COLO668 (cell line): ENCODE measurements around the gene PDCD7.

ENCODE experiments used
- DNase-seq: peaks from one replicate; lab custom pipeline; 2025; ENCODE audit not compliant: unreplicated experiment; lab: John Stamatoyannopoulos, UW

Gene PDCD7

GRCh38 chr15:65092911-65093792 is 40.5 kb downstream of the PDCD7 start:
- DNase-seq = no peak

GRCh38 chr15:65091946-65092770 is 41.5 kb downstream of the PDCD7 start:
- no peak for DNase-seq

- DNase-seq = no peak
Measured at GRCh38 chr15:65089206-65089824, 44.3 kb downstream of the PDCD7 start.

GRCh38 chr15:65088643-65089021 is 45.0 kb downstream of the PDCD7 start:
- no peak for DNase-seq

GRCh38 chr15:65087873-65088642 is 45.5 kb downstream of the PDCD7 start:
- DNase-seq = no peak

- DNase-seq = no peak
Measured at GRCh38 chr15:65087411-65087810, 46.2 kb downstream of the PDCD7 start.

GRCh38 chr15:65086680-65087111 is 46.9 kb downstream of the PDCD7 start:
- no peak for DNase-seq

GRCh38 chr15:65085990-65086679 is 47.5 kb downstream of the PDCD7 start:
- DNase-seq = peak; percentile 37

- no peak for DNase-seq
Measured at GRCh38 chr15:65085207-65085753, 48.3 kb downstream of the PDCD7 start.

GRCh38 chr15:65084500-65085206 is 49.0 kb downstream of the PDCD7 start:
- DNase-seq = no peak

GRCh38 chr15:65083262-65083701 is 50.3 kb downstream of the PDCD7 start:
- DNase-seq = no peak

GRCh38 chr15:65082303-65082953 is 51.2 kb downstream of the PDCD7 start:
- DNase-seq = no peak

GRCh38 chr15:65081758-65082157 is 51.9 kb downstream of the PDCD7 start:
- no peak for DNase-seq

GRCh38 chr15:65081270-65081669 is 52.3 kb downstream of the PDCD7 start:
- no peak for DNase-seq

- DNase-seq = no peak
Measured at GRCh38 chr15:65079580-65079979, 54.0 kb downstream of the PDCD7 start.

GRCh38 chr15:65077981-65078352 is 55.6 kb downstream of the PDCD7 start:
- DNase-seq = peak; percentile 54

GRCh38 chr15:65077291-65077980 is 56.2 kb downstream of the PDCD7 start:
- no peak for DNase-seq
